Effector memory CD4-positive, alpha-beta T cell (primary cell): ENCODE measurements around the gene NR1D1.

Experiments
- DNase-seq, 3 donors: peaks; one replicate each; pipeline ENCODE4 v3.0.0-alpha.2; 2020
- H3K27ac ChIP-seq: 2 replicates; pipeline ENCODE4 v1.7.0; 2013; ENCODE audit warnings: mild to moderate bottlenecking, low read length, moderate library complexity; ENCODE audit not compliant: insufficient read depth, poor library complexity, severe bottlenecking
- H3K27me3 ChIP-seq: replicated peaks from 2 replicates; pipeline ENCODE4 v1.7.0; 2013; ENCODE audit warnings: mild to moderate bottlenecking, low read length; ENCODE audit not compliant: insufficient read depth, control insufficient read depth, poor library complexity, severe bottlenecking
- H3K36me3 ChIP-seq: 2 replicates; pipeline ENCODE4 v1.7.0; 2013; ENCODE audit warnings: mild to moderate bottlenecking, low read length, moderate library complexity; ENCODE audit not compliant: control insufficient read depth, insufficient read depth
- H3K4me1 ChIP-seq: 2 replicates; pipeline ENCODE4 v1.7.0; 2013; ENCODE audit warnings: low read length, mild to moderate bottlenecking; ENCODE audit not compliant: control insufficient read depth, insufficient read depth, poor library complexity, severe bottlenecking
- H3K4me3 ChIP-seq: 2 replicates; pipeline ENCODE4 v1.7.0; 2013; ENCODE audit warnings: low read length, low read depth, mild to moderate bottlenecking; ENCODE audit not compliant: insufficient read depth, poor library complexity, severe bottlenecking
- H3K9me3 ChIP-seq: 2 replicates; pipeline ENCODE4 v1.7.0; 2013; ENCODE audit warnings: mild to moderate bottlenecking, low read length, moderate library complexity; ENCODE audit not compliant: control insufficient read depth

The NR1D1 gene

GRCh38 chr17:40111221-40112128 lies 11.1 kb upstream of the NR1D1 start:
- Histone ChIP-seq H3K36me3 (no peaks in the 10 kb centered on the region), H3K27ac (peak overlapping the region; percentile 66), H3K9me3 (no peaks in the 10 kb centered on the region), H3K27me3 (no peaks in the 10 kb centered on the region), H3K4me3 (peak overlapping the region; percentile 20), H3K4me1 (peaks cover 69% of the 10 kb centered on the region)
- DNase-seq: peak in 2 of 3 donors; percentile 52 to 59

- Histone ChIP-seq H3K36me3 (no peaks in the 10 kb centered on the region), H3K9me3 (no peaks in the 10 kb centered on the region), H3K27me3 (no peaks in the 10 kb centered on the region), H3K27ac (peak overlapping the region; percentile 31), H3K4me1 (peaks cover 81% of the 10 kb centered on the region), H3K4me3 (no peak overlapping the region)
- no peak for DNase-seq
Observed at GRCh38 chr17:40110026-40110845, 9.8 kb upstream of the NR1D1 start.

- Histone ChIP-seq H3K27me3 (no peaks in the 10 kb centered on the region), H3K4me1 (peaks cover 91% of the 10 kb centered on the region), H3K27ac (peak overlapping the region; percentile 91), H3K36me3 (no peaks in the 10 kb centered on the region), H3K4me3 (no peak overlapping the region), H3K9me3 (no peaks in the 10 kb centered on the region)
- DNase-seq: no peak
Observed at GRCh38 chr17:40108970-40109824, 8.8 kb upstream of the NR1D1 start.

GRCh38 chr17:40107522-40108174 lies 7.3 kb upstream of the NR1D1 start:
- H3K27ac ChIP-seq: peak overlapping the region; percentile 91
- H3K9me3 ChIP-seq: no peaks in the 10 kb centered on the region
- peaks cover 99% of the 10 kb centered on the region for H3K4me1 ChIP-seq
- H3K27me3 ChIP-seq: no peaks in the 10 kb centered on the region
- no peak for DNase-seq
- H3K4me3 ChIP-seq: no peak overlapping the region
- H3K36me3 ChIP-seq: no peaks in the 10 kb centered on the region

GRCh38 chr17:40106760-40107521 lies 6.6 kb upstream of the NR1D1 start:
- Histone ChIP-seq H3K9me3 (no peaks in the 10 kb centered on the region), H3K4me1 (peaks cover 94% of the 10 kb centered on the region), H3K27ac (peak overlapping the region; percentile 91), H3K36me3 (no peaks in the 10 kb centered on the region), H3K27me3 (no peaks in the 10 kb centered on the region), H3K4me3 (peak overlapping the region; percentile 3)
- DNase-seq: no peak

GRCh38 chr17:40105861-40106759 lies 5.7 kb upstream of the NR1D1 start:
- no peaks in the 10 kb centered on the region for H3K9me3 ChIP-seq
- H3K4me1 ChIP-seq: peaks cover 93% of the 10 kb centered on the region
- no peak for DNase-seq
- peak overlapping the region; percentile 91 for H3K27ac ChIP-seq
- H3K36me3 ChIP-seq: no peaks in the 10 kb centered on the region
- no peaks in the 10 kb centered on the region for H3K27me3 ChIP-seq
- H3K4me3 ChIP-seq: no peak overlapping the region

GRCh38 chr17:40104594-40105486 lies 4.5 kb upstream of the NR1D1 start:
- no peaks in the 10 kb centered on the region for H3K9me3 ChIP-seq
- H3K27ac ChIP-seq: peak overlapping the region; percentile 19
- no peak for DNase-seq
- H3K36me3 ChIP-seq: no peaks in the 10 kb centered on the region
- H3K4me1 ChIP-seq: peaks cover 93% of the 10 kb centered on the region
- H3K27me3 ChIP-seq: no peaks in the 10 kb centered on the region
- H3K4me3 ChIP-seq: no peak overlapping the region

- H3K4me3 ChIP-seq: no peak overlapping the region
- H3K27me3 ChIP-seq: no peaks in the 10 kb centered on the region
- no peaks in the 10 kb centered on the region for H3K9me3 ChIP-seq
- no peak for DNase-seq
- H3K36me3 ChIP-seq: no peaks in the 10 kb centered on the region
- H3K27ac ChIP-seq: peak overlapping the region; percentile 42
- peaks cover 88% of the 10 kb centered on the region for H3K4me1 ChIP-seq
Observed at GRCh38 chr17:40103688-40104087, 3.3 kb upstream of the NR1D1 start.
